Gastrocnemius medialis (tissue), 4 donors: ENCODE results near the gene POLR2J3.
"Not testable (repeated sequence)": the region's sequence is repeated elsewhere in the genome, so short reads cannot be mapped to it uniquely, and the experiment has no call there.

Experiments used
- POLR2A ChIP-seq, 2 donors: fragments of 450-650 bp; IDR thresholded peaks; one replicate each; pipeline ENCODE4 v1.6.1; 2017; ENCODE audit warnings: antibody characterized with exemption in 2 of 2, mild to moderate bottlenecking in 2 of 2, moderate library complexity in 2 of 2
- TF ChIP-seq, protein P1 (sequence below), 5 experiments: fragments of 450-650 bp in 3 of 5; fragments of 200-600 bp in 2 of 5; sonication (generic) in 2 of 5; IDR thresholded peaks in 4 of 5; conservative IDR thresholded peaks in 1 of 5; 1 replicate in 4 of 5; 2 replicates in 1 of 5; pipeline ENCODE4 v1.5.1; 2016 to 2019; ENCODE audit warnings: antibody characterized with exemption in 5 of 5, mild to moderate bottlenecking in 3 of 5, moderate library complexity in 3 of 5

DNA sequence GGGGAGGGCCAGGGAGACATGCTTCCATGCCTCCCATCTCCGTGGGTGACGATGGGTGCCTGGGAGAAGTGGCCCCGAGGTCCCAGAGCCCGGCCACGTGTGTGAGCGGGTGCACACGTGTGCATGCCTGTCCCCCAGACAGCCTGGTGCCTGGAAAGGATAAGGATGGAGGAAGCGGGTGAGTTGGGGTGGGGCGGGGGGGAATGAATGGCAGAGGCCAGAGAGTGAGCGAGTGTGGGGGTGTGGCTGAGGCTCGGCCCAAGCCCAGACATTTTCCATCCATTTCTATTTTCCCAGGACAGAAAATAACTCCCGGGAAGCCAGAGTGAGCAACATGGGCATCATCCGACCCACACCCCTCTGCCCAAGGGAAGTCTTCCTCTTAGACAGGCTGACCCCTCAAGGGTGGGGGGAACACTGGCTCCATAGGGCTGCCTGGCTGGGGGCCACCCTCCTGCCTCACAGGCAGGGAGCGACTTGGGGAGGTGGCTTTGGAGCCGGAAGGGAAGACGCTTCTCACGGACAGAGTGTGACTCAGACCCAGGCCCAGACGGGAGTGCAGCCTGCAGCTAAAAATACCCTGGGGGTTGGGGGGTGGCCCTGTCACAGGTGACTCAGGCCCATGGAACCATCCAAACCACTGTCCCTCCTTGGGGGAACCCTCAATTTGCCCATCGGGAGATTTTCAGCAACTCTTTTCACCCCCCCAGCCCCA lies 32.2 kb upstream of the POLR2J3 start:
- not testable (repeated sequence) for TF ChIP-seq POLR2A (IDR thresholded peaks at IDR 0.05)
- TF ChIP-seq, protein P1, sequence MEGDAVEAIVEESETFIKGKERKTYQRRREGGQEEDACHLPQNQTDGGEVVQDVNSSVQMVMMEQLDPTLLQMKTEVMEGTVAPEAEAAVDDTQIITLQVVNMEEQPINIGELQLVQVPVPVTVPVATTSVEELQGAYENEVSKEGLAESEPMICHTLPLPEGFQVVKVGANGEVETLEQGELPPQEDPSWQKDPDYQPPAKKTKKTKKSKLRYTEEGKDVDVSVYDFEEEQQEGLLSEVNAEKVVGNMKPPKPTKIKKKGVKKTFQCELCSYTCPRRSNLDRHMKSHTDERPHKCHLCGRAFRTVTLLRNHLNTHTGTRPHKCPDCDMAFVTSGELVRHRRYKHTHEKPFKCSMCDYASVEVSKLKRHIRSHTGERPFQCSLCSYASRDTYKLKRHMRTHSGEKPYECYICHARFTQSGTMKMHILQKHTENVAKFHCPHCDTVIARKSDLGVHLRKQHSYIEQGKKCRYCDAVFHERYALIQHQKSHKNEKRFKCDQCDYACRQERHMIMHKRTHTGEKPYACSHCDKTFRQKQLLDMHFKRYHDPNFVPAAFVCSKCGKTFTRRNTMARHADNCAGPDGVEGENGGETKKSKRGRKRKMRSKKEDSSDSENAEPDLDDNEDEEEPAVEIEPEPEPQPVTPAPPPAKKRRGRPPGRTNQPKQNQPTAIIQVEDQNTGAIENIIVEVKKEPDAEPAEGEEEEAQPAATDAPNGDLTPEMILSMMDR (IDR thresholded peaks at IDR 0.05 in 4 of 5, conservative IDR thresholded peaks at IDR 0.05 in 1 of 5), result not testable (repeated sequence)
